OCI-M2 (cell line): ENCODE data around the gene RHOBTB3.

ENCODE experiments used
- DNase-seq: peaks from one replicate; lab custom pipeline; 2025; ENCODE audit not compliant: unreplicated experiment; lab: John Stamatoyannopoulos, UW

Gene RHOBTB3

GRCh38 chr5:95731571-95732554, 727 bp downstream of the RHOBTB3 start:
- DNase-seq: no peak

- no peak for DNase-seq
Observed at GRCh38 chr5:95733107-95733665, 2.0 kb downstream of the RHOBTB3 start.

GRCh38 chr5:95734187-95734586, 3.1 kb downstream of the RHOBTB3 start:
- no peak for DNase-seq

GRCh38 chr5:95734906-95735305, 3.8 kb downstream of the RHOBTB3 start:
- no peak for DNase-seq

- no peak for DNase-seq
Observed at GRCh38 chr5:95735406-95735805, 4.3 kb downstream of the RHOBTB3 start.

GRCh38 chr5:95738072-95738471, 6.9 kb downstream of the RHOBTB3 start:
- DNase-seq: no peak

- no peak for DNase-seq
Observed at GRCh38 chr5:95738834-95739233, 7.7 kb downstream of the RHOBTB3 start.

GRCh38 chr5:95739857-95740256, 8.7 kb downstream of the RHOBTB3 start:
- DNase-seq: no peak

- no peak for DNase-seq
Observed at GRCh38 chr5:95741458-95741857, 10.3 kb downstream of the RHOBTB3 start.

GRCh38 chr5:95743232-95743631, 12.1 kb downstream of the RHOBTB3 start:
- DNase-seq: no peak

- DNase-seq: no peak
Observed at GRCh38 chr5:95743877-95744276, 12.7 kb downstream of the RHOBTB3 start.

GRCh38 chr5:95746194-95746593, 15.1 kb downstream of the RHOBTB3 start:
- DNase-seq: no peak

GRCh38 chr5:95746722-95747679, 15.9 kb downstream of the RHOBTB3 start:
- DNase-seq: no peak

- DNase-seq: no peak
Observed at GRCh38 chr5:95748133-95748532, 17.0 kb downstream of the RHOBTB3 start.

- DNase-seq: no peak
Observed at GRCh38 chr5:95754545-95754944, 23.4 kb downstream of the RHOBTB3 start.

GRCh38 chr5:95759005-95759404, 27.9 kb downstream of the RHOBTB3 start:
- no peak for DNase-seq

- no peak for DNase-seq
Observed at GRCh38 chr5:95759634-95760033, 28.5 kb downstream of the RHOBTB3 start.

- DNase-seq: no peak
Observed at GRCh38 chr5:95760273-95761191, 29.4 kb downstream of the RHOBTB3 start.

- no peak for DNase-seq
Observed at GRCh38 chr5:95761771-95762651, 30.9 kb downstream of the RHOBTB3 start.
